Islet of Langerhans (tissue), 1 donor: Measurements from ENCODE around the gene LGR6.

ENCODE experiments used
- FAIRE-seq: peaks from one replicate; lab custom pipeline; 2011; peaks lifted over from hg19 to GRCh38; lab: Jason Lieb, UNC

Gene LGR6

DNA sequence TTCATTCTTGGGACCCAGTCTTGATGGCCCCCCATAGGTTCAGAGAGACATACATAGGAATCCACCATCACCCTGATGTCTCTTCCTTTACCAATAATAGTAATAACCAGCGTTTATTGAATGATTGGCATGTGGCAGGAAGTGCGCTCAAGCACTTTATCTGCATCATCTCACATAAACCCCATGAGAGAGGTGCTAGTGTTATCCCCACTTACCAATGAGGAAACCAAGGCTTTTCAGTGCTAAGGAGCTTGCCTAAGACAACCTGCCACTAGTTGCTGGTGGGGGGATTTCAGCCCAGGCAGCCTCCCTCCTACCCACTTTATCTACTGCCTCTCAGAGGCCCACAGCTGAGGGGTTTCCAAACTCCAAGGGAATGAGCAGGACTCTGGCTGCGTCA lies 7.7 kb downstream of the LGR6 start:
- FAIRE-seq, result no peak

GRCh38 chr1:202201971-202202370 lies 8.4 kb downstream of the LGR6 start:
- FAIRE-seq, result no peak

DNA sequence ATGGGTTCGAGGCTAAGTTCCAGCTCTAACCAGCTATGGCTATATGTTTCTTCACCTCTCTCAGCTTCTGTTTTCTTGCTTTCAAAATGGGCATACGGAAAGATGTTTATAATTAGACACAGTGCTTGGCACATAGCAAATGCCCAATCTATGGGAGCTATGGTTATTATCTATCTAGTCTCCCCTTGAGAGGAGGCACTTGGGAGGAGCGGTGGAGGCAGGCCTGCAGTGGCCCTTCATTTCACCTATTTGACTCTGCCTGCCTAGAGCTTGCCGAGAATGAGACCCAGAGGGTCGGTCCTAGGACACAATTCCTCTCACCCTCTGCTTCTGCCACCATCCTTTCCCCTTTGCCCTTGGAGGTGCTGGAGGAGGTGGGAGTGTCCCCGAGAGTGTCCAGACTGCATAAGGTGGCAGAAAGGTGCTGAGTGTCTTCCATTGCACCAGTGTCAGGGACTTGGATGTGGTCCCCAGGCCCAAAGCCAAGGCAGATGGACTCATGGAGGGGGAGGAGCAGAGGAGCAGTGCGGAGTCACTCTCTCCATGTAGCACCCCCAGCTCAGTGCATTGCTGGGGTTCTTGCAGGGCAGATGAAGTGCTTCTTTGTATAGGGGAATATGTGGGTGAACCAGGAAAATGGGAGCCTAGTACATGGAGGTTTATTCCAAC lies 9.0 kb downstream of the LGR6 start:
- no peak for FAIRE-seq

DNA sequence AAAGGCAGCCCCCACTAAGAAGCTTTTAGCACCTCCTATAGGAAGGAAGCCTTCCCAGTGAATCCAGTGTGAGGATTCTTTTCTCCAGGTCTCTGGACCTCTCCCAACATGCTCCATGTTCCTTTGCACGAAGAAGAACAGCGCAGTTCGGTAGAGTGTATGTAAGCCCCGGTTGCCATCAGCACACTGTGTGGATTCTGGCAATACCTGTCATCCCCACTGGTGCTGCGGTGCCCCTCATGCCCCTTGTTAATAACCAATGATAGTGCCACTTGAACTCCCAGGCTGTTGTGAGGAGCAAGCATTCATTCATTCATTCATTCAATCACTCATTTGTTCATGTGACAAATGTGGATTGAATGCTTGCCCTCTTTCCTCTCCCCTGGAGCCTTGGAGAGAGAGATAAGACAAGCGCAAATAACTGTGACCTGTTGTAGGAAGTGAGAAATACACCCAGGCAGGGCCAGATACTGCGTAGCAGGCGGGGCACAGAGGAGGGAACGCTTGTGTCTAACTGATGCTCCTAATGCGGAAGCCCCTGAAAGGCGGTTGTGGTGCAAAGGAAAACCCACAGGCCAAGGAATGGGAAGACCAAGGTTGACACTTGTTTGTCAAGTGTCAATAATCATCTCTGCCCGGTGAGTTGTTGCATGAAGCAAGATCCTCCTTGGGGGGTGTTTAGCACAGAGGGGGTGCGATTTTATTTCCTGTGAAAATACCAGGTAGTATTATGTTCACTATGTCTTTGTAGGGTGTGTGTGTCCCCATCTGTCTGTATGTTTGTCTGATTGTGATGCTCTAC lies 9.8 kb downstream of the LGR6 start:
- FAIRE-seq, result no peak

GRCh38 chr1:202204065-202204464 lies 10.5 kb downstream of the LGR6 start:
- no peak for FAIRE-seq

DNA sequence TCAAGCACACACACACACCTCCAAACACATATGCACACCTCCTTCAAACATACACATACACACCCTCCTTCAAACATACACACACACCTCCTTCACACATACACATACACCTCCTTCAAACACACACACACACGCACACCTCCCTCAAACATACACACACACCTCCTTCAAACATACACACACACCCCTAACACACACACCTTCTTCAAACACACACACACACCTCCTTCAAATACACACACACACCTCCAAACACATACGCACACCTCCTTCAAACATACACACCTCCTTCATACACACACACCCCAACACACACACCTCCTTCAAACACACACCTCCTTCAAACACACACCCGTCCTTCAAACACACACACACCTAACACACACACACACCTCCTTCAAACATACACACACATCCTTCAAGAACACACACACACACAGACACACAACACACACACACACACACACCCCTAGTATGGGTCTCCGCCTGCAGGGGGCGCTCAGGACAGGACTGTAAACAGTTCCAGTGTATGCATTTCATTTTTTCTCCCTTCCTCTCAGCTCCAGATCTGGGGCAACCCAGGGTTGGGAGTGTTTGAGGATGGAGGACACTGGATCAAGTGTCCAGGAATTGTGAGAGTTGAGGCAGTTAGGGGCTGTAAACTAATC lies 12.1 kb downstream of the LGR6 start:
- FAIRE-seq, result no peak

DNA sequence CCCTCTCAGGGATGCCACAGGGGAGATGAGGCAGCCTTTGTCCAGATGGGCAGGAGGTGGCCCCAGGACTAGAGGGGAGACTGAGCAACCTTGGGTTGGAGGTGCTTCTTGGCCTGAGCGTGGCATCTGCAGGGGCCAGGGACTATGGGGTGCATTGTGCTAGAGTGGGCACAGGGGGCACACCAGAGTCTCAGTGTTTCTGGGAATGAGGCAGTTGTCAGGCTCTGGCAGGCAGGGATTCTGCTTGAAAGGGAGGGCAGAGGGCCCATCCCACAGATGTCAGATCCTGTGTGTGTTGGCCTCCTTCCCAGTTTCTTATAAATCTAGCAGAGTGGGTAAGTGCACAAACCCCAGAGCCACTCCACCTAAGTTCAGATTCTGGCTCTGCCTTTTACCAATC lies 13.7 kb downstream of the LGR6 start:
- FAIRE-seq, result no peak

GRCh38 chr1:202208351-202208857 lies 14.8 kb downstream of the LGR6 start:
- FAIRE-seq, result no peak

- FAIRE-seq, result no peak
These were observed 16.8 kb downstream of the LGR6 start for GRCh38 chr1:202210385-202210784.

DNA sequence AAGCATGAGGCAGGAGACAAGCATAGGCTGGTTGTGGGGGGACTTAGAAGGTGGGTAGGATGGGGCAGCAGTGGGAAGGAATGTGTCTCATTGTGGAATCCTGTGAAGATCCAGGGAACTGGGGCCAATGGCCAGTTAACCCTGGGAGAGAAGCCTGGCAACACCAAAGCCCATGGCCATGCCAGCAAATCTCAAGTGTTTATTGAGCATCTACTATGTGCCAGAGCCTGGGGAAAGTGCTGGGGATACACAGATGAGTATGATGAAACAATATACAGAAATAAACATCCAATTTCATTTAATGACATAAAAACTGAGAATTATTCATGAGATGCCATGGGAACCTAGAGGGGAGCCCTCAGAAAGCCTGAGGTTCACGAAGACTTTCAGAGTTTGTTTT lies 17.4 kb downstream of the LGR6 start:
- FAIRE-seq, result no peak

DNA sequence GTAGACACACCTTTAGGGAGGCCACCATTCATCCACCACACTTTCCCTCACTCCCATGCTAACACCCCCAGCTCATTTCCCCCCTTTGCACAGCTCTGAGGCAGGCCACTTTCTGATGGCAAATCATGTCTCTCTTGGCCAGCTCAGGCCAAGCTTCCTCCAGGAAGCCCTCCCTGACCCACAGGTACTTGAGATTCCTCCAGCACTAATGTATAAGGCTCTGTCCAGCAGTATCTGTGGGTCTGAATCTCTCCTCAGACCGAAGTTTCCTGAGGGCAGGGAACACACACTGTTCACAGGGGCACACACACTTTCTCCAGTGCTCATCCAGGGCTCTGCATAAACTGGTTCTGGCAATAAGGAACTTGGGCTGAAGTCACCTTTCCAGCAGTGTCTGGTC lies 19.2 kb downstream of the LGR6 start:
- FAIRE-seq, result no peak

DNA sequence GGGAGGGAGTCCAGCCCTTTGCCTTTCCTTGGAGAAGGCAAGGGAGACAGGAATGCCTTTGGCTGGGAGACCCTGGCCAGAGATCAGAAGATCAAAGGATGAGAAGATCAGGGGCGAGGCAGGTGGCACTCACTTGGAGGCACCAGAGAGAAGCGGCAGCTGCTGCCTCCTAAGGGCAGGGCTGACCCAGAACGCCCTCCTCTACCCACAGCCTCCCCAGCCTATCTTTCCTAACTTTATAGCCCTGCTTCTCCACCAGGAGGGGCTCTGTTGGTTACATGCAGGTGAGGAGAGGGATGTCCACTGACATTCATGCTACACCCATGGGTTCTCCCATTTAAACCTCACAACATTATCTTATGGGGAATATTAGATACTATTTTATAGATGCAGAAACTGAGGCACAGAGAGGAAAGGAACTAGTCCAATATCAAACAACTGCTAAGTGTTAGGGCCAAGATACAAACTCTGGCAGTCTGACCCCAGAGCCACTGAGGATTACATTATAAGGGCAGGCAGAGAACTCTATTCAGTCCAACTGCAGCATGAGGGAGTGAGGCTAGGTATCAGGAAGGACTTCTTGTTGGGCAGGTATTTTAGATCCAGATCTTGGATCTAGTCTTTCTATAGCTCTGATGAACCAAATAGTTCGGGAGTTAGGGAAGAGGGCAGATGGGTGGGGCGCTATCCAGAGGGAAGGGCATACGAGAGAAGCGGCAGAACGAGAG lies 19.9 kb downstream of the LGR6 start:
- FAIRE-seq, result no peak

DNA sequence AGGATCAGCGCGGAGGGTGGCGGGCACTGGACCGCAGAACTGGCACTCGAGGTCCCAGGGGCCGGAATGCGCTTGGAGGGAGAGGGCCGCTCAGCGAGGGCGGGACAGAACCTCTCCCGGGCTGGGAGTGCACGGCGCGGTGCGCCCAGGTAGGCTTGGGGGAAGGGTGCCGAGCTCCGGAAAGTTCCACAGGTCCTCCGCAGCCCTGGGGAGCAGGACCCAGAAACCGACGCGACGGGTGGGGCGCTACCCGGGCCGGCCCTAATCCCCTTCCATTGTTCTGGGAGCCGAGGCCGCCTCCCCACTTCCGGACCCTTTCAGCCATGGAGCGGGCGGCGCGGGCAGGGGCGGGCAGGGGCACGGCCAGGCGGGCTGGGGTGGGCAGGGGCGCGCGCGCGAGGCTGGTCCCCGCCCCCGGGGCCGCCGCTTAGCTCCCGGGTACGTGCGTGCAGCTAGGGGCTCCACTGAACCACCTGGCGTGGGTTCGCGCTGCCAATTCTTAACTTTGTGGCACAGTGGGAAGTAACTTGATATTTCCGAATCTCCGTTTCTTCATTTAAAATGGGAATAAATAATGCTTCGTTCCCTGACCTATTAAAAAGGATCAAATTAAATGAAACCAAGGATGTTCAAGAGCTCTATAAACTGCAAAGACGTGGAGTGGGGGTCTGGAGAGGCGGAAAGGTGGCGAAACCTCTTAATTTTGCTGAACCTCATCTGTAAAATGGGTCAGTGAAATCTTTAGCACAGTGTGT lies 20.7 kb downstream of the LGR6 start:
- no peak for FAIRE-seq

GRCh38 chr1:202215472-202216130 lies 22.0 kb downstream of the LGR6 start:
- FAIRE-seq, result no peak

DNA sequence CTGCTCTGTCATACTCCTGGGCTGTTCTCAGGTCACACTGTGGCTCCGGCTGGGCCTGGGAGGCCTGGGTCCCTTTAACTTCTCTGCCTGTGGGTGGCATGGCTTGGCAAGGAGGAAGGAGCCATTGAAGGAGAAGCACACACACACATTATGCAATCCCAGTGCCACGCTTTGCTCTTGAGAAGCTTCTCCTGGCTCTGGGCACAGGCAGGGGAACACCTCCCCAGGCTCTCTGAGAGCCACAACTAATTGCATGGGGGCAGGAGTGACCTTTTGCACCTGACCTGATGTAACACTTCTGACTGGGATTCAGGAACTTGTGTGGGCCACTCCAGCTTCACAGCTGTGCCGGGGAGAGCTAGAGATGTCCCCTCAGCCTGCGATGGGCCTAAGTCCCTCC lies 23.1 kb downstream of the LGR6 start:
- no peak for FAIRE-seq

GRCh38 chr1:202217516-202217915 lies 23.9 kb downstream of the LGR6 start:
- FAIRE-seq, result no peak

GRCh38 chr1:202217951-202218350 lies 24.4 kb downstream of the LGR6 start:
- FAIRE-seq, result no peak

GRCh38 chr1:202220733-202221132 lies 27.1 kb downstream of the LGR6 start:
- no peak for FAIRE-seq

DNA sequence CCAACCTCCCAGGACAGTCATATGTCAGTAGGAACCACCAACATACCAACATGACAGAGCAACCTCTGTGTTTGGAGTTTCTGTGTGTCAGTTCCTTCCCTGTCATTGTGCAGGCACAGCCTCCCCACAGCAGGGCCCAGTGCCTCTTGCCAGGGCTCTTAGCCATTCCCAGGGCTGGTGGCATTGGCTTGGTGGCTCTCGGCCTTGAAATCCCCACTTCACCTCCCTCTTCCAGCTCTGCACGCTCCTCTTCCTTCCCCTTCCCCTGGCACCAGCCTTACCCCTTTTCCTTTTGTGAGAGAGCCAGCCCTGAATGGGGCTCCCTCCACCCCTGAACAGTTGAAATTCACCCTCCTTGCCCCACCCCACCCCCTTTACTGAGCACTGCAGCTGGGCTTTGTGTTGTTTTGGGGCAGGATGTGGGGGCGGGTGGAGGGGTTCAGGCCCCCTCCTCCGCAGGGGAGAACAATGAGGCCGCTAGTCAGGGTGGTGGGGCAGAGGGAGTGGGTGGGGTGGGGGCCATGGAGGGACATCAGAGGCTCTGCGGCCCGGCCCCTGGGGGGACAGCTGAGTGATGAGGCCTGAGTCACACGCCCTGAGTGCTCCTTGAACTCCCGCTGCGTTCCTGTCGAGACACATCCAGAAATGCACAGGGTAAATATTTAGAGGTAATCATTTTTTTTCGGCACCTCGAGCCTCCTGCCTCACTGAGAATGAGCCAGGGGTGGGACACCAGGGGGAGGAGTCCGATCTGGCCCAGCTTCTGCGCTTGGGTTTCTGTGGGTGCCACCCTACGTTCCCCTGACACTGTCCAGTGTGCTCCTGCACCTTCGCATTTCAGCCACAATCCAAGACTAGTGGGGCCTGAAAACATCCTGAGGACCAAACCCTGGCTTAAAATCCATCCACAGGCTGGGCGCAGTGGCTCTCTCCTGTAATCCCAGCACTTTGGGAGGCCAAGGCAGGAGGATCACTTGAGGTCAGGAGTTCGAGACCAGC lies 28.6 kb downstream of the LGR6 start:
- no peak for FAIRE-seq
